GM18861 (cell line): Measurements from ENCODE around the gene PET117.
"Not testable (repeated sequence)": the region's sequence is repeated elsewhere in the genome, so short reads cannot be mapped to it uniquely, and the experiment has no call there.

Experiments
- ATAC-seq: cut with Tn5 transposase; IDR thresholded peaks from one replicate; pipeline ENCODE4 v1.9.1; 2021; ENCODE audit not compliant: unreplicated experiment

PET117 gene, protein sequence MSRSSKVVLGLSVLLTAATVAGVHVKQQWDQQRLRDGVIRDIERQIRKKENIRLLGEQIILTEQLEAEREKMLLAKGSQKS

DNA sequence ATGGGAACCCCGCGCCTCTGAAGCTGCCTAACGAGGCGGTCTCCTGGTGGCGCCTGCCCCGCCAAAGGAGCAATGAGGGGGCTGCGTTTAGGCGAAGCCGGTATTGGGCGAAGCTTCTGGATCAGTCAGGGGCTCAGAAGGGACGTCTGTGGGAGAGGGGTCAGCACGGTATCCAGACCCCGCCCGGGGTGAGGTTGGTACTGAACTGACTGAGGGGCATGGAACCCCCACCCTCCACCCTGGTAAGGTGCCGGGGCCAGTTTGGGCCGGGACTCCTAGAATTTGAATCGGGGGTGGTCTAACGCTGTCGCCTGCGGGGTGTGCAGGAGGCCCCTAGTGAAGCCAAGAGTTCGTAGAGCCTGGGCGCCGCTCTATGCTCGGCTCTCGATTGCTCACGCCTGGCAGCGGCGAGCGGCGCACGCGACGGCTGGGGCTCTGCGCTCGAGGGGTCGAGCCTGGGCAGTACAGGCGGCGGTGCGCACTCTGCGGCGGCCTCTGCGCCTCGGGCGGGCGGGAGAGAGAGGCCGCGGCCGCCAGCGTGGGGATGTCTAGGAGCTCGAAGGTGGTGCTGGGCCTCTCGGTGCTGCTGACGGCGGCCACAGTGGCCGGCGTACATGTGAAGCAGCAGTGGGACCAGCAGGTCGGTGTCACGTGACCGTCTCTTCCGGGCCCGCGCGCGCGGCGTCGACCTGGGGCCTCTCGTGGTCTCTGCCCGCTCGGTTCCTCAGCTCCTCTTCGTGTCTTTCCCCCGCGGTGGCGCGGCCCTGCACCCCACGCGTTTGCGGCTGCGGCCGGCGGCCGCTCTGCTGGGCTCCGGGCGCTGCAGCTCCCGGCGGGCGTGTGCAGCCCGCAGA lies at the start of gene PET117, which contains the start of gene KAT14:
TSS of gene PET117 (plus strand) at position 452 of the 854 bp plus-strand sequence. CDS start at position 545, 93 bp downstream.
TSS of gene KAT14 (plus strand) at position 452 of the 854 bp plus-strand sequence. CDS start 4,798 bp downstream, outside the sequence.
- peak; percentile 81 for ATAC-seq

DNA sequence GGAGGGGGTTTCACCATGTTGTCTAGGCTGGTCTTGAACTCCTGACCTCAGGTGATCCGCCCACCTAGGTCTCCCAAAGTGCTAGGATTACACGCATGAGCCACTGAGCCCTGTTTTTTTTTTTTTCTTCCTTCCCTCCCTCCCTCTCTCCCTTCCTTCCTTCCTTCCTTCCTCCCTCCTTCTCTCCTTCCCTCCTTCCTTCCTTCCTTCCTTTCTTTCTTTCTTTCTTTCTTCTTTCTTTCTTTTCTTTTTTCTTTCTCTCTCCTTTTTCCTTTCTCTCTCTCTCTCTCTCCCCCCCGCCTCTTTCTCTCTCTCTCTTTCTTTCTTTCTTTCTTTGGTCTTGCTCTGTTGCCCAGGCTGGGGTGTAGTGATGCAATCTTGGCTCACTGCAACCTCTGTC lies 49.4 kb upstream of the PET117 start:
- not testable (repeated sequence) for ATAC-seq

DNA sequence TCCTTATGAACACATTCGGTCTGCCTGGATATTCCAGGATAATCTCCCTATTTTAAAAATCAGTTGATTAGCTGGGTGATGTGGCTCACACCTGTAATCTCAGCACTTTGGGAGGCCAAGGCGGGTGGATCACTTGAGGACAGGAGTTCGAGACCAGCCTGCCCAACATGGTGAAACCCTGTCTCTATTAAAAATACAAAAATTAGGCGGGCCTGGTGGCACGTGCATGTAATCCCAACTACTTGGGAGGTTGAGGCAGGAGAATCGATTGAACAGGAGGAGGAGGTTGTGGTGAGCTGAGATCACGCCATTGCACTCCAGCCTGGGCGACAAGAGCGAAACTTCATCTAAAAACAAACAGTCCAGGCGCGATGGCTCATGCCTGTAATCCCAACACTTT lies 48.8 kb upstream of the PET117 start:
- ATAC-seq, result not testable (repeated sequence)

DNA sequence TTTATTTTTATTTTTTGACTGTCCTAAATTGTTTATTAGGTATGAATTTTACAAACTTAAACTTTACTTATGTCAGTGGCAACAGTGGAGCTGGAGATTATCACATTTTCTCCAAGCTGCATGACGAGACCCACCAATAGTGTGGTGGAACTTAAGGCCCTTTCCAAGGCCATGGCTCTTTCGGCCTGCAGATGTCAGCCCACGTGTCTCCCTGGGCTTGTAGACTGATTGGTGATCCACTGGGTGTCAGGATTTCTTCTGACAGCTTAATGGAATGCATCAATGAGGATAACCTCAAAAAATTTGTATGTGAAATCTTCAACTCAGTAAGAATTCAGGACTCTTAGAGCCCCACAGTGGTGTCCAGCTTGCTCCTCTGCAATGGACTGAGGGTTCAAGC lies 47.6 kb upstream of the PET117 start:
- ATAC-seq, result no peak

DNA sequence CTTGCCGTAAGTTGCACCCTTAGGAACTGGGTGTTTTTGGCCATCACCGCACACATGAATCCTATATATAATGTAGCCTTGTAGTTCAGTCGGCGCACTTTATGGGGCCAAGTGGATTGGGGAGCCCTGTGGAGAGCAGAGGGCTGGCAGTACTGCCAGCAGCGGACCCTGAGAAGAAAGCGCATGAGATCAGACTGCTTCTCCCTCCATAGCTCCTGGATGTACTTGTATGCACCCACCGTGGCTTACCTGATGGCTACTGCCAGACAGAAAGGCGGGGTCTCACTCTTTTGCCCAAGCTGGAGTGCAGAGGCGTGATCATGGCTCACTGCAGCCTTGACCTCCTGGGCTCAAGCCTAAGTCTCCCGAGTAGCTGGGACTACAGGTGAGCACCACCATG lies 47.2 kb upstream of the PET117 start:
- ATAC-seq, result no peak

DNA sequence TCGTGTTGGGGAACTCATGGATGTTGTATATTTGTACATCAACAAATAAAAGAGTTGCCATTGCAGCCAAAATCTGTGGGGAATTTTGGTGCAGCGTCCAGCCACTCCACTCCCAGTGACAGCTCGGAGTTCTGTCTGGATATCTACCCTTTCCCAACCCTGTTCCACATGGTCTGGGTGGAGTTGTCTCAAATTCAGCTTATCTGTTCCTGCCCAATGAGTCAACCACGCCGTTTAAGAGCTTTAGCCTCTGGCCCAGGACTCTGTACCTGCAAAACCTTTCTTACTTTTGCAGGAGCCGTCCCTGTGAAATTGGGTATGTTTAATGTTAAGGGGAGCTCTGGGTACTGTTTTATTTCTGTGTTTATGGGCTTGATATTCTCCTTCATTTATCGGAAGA lies 46.0 kb upstream of the PET117 start:
- no peak for ATAC-seq

DNA sequence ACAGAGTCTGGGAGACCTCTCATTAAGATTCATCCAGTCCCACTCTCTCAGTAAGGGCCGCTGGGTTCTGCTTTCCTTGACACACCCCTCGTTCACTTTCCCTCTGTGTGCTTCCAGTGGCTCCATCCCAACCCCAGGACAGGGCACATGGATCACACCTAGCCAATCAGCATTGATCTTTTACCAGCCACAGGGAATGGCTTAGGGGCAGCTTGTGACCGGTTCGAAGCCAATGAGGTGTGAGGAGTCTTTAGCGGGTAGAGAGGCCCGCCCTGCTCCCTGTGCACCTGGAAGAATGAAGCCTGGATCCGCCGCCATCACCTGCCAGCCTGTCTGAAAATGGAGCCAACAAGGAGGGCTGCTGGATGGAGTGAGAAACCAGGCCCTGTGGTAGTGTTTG lies 44.8 kb upstream of the PET117 start:
- ATAC-seq, result no peak

DNA sequence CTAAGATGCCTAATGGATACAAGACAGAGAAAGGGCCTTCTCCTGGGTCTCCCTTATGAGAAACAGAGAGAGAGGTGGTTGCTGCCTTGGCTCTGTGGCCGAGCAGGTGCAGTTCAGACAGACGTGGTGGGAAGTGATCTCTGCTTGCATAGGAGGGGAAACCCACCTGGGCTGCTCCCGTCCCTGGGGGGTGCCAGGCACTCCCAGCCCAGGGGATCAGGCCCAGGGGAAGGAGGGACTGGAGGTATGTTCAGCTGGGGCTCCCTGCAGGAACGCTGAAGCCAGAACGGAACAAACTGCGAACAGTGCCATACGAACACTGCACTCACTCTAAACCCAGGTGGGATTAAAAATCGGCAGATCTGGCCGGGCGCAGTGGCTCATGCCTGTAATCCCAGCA lies 44.3 kb upstream of the PET117 start:
- ATAC-seq, result no peak

DNA sequence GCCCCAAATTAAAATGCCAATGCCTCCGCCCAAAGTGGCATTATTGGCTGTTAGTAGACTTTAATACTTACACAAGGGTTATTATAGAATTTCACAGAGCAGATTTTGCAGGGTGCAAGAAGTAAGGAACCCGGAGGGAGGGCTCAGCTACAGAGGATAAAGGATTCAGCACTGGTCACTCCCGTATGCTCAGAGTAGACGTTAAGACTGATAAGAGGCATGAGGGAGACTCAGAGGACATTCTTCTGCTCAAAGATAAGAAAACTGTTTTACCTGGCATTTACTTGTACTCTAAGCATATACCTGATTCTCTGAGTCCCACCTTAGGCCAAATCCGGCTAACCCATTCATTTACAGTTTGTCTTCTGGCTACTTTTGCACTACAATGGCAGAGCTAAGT lies 43.5 kb upstream of the PET117 start:
- ATAC-seq, result no peak

DNA sequence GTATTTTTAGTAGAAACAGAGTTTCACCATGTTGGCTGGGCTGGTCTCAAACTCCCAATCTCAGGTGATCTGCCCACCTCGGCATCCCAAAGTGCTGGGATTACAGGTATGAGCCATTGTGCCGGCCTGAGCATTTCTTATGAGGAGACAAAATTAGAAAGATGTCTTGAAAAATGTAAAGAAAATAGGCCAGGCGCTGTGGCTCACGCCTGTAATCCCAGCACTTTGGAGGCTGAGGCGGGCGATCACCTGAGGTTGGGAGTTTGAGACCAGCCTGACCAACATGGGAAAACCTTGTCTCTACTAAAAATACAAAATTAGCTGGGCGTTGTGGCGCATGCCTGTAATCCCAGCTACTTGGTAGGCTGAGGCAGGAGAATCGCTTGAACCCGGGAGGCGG lies 37.1 kb upstream of the PET117 start:
- not testable (repeated sequence) for ATAC-seq

DNA sequence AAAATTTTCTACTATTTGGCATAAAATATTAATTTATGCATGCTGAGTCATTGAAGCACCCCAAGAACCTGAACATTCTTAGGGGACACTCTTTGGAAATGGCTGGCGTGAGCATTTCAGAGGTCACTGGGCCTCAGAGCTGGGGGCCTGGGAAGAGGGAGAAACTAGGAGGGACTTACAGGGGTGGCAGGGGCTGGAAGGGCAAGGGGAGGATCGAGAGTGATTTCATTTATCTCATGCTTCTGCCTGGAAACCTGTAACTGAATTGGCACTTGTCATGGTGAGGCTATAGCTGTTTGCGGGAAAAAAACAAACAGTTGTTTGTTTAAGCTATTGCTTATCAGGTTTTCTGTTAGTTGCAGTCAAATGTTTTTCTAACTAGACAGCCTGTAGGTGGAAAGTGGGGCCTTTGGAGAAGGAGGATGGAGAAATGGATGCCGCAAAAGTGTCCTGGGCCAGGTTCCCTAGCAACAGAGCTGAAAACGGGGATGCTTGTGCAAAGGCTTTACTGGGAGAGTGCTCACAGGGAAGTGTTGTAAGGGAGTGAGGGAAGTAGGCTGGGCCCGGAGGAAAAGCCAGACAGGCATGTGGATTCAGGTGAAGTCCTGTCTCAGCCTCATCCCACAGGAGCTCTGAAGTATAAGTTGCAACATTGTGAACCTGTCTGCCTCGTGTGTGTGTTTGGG lies 36.4 kb upstream of the PET117 start:
- no peak for ATAC-seq

DNA sequence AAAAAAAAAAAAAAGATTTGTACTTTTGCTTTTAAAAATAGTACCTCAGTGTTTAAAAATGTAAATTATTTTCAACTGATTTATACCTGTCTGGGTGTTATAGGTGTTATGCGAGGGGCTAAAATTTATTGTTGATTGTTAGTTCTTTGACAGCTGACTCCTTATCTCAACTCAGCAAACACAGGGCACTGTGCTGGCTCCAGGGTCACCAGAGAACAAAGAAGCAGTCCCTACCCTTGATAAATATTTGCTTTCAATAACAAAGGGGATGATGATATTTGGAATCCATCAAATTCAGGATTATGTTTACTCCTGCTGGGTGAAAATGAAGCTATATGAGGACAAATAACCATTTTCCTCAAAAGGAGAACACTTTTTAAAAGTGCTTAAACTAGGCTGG lies 34.2 kb upstream of the PET117 start:
- no peak for ATAC-seq

DNA sequence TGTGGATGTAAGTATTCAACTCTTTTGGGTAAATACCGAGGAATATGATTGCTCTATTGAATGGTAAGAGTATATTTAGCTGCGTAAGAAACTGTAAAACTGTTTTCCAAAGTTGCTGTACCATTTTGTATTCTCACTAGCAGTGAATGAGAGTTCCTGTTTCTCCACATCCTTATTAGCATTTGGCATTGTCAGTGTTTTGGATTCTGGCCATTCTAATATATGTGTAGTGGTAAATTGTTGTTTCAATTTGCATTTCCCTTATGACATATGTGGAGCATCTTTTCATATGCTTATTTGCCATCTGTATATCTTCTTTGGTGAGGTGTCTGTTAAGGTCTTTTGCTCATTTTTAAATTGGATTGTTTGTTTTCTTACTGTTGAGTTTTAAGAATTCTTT lies 29.3 kb upstream of the PET117 start:
- no peak for ATAC-seq

DNA sequence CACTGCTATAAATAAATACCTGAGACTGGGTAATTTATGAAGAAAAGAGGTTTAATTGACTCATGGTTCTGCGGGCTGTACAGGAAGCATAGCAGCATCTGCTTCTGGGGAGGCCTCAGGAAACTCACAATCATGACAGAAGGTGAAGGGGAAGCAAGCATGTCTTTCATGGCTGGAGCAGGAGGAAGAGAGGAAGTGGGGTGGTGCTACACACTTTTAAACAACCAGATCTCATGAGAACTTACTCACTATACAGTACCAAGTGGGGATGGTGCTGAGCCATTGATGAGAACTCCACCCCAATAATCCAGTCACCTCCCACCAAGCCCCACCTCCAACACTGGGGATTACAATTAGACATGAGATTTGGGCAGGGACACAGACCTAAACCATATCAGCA lies 9.1 kb upstream of the PET117 start:
- not testable (repeated sequence) for ATAC-seq

DNA sequence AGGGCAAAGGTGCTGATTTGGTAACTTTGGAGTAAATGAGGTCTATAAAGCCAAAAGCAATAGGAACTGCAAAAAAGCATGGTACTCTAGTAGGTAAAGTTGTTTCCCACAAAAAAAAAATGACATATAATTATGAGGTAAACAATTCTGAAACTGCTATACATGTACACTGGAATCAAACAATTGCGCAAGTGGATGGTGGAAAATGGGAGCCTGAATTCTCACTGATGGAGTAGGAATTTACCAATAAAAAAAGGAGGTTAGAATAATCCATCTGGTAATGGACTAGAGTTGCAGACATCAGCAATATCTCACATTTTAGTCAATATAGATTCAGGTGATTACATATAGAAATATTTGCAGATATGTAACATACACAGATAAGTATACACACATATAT lies 5.0 kb upstream of the PET117 start:
- no peak for ATAC-seq

DNA sequence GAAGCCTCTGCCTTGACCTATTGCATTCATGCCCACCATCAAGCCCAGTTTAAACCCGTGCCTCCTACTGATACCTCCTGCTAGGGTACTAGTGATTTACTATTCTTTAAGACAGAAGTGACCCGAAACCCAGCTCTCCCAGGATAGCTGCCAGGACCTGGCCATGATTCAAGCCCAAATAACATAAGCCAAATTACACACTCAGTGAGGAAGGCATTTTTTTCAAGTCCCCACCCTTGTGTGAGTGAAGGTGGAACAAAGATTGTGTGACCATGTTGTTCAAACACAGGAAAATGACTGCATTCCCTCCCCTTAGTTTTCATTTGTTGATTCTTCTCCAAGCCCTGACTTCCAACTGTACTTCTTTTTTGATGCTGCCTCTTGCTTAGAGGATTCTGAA lies 3.7 kb upstream of the PET117 start:
- ATAC-seq, result no peak

DNA sequence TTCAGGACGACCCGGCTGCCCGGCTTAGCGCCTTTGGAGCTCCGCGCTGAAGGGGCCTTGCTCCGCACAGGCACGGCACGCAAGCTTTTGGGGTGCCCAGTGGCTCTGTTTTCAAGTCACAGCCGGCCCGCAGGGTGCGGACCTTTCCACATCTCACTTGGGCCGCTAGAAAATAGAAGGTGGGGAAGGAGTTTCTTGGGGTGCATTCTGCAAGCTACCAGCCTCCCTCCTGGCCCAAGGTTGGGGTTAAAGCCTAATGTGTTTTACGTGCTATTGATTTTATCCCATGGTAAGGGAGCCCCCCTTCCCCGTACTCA lies 561 bp downstream of the PET117 start:
- no peak for ATAC-seq

DNA sequence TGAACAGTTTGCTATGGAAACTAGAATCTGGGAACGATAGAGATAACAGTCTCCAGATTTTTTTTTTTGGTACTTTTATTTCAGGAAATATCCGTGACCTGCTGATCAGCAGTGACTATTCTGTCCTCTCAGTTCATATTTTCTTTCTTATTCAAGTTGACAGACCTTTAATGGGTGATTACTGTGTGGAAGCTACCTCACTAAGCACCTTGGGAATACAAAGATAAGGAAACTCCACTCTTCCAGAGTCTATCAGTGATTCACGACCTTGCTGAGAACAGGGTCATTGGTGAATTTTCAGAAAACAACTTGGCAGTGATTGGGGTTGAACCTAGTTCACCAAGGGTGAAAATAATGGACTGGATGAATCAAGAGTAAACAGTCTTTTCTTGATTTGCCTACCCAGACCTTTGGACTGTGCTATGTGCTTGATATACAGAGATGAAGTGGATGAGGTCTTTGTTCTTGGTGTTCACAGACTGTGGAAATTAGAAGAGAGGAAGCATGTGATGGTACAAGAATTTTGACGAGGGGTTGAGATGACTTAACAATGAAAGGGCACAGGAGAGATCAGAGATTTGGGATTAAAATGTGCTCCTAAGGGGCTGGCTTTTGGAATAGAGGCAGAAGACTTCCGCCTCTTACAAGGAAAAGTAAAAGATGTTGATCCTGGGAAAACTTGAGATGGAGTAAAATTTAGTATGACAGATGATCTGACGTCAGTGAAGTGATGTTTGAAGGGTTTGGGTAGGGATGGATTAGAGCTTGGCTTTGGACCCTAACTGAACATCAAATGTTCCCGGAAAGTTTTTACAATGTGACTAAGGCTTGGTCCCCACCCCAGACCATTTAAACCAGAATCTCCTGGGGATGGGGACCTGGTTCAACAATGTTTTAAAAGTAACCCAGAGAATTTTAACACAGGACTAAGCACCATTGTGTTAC lies 1.2 kb downstream of the PET117 start:
- no peak for ATAC-seq

DNA sequence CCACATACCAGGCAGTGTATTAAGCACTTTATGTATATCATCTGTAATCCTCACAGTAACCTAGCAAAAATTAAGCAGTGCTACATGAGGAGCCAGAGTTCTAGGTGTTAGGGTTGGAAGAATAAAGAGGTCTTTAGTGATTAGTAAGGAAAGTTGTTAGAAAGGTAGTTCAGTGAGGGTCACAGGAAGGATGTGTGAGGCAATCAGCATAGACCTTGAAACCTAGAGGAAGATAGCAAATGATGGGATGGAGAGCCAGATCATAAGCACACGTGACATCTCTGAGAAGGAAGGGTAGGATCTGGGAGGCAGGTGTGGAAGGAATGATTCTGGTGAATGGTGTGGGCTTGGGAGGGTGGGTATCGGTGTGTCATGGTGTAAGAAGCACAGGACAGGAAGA lies 2.2 kb downstream of the PET117 start:
- ATAC-seq, result no peak

DNA sequence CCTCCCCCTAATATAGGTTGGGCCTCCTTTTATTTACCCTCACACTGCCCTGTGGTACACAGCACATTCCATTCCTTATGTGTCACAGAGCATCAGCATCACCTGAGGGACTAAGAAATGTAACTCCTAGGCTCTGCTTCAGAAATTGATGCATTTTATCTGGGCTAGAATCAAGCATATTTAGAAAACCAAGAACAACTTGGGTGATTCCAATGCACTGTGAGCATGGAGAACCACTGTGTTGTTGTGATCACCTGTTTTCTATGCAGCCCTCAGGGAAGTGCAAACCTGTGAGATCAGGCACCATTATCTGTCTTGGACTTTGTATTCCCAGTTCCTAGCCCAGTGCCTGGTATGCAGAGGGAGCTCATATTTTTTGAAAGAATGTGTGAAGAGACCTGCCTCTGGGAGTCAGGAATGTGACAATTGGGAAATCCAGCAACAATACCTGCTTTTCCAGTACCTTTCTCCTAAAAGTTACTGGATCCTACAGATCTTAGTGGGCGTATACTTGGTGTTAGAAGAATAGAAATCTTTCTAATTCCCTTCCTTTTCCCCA lies 7.0 kb downstream of the PET117 start:
- no peak for ATAC-seq

DNA sequence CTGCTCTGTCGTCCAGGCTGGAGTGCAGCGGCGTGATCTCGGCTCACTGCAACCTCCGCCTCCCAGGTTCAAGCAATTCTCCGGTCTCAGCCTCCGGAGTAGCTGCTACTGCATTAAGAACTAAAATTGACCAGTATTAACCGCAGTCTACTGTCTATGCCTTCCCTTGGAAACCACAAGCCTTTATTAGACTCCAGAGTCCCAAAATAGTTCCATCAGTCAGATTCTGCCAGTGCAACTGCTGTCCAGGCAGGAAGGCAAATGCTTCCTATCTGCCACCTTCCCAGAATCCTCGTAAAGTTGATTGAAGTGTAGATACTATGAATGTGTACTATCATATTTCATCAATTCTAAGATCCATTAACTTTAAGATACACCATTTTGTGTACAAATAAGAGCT lies 16.7 kb downstream of the PET117 start:
- no peak for ATAC-seq
